DND-41 (cell line): ENCODE data around the gene GATA2.

Experiments used
- CTCF ChIP-seq: IDR thresholded peaks from 2 replicates; pipeline ENCODE4 v1.5.1; 2012; ENCODE audit warnings: borderline replicate concordance, low read length, moderate library complexity, mild to moderate bottlenecking; ENCODE audit not compliant: poor library complexity, severe bottlenecking; ENCODE audit errors: extremely low read depth
- EZH2 ChIP-seq: IDR thresholded peaks from 3 replicates; pipeline ENCODE4 v1.6.1; 2012; ENCODE audit warnings: borderline replicate concordance, low read depth, mild to moderate bottlenecking, moderate library complexity, low read length, inconsistent platforms; ENCODE audit not compliant: severe bottlenecking

- TF ChIP-seq CTCF (no peak), EZH2 (peak; percentile 1)
These were observed 8.4 kb downstream of the GATA2 start for GRCh38 chr3:128484404-128485281.
